ENCODE measurements around the gene MED31. TPM values are rescaled to one million over a fixed set of nuclear protein-coding genes. Genes with fewer than 3 reads are reported as not detected.

The MED31 gene
- total and polyA plus RNA-seq, 2 of the 13 experiments (the other 11 are each of a cell fraction or from before 2014, with no cell fraction given) = 19.0 to 20.9 TPM

- no TSS peak for BruUV-seq (replicated peaks)
- ChIA-PET POLR2A (no interaction called here), CTCF (ENCODE audit: low intra/inter-chr PET ratio, low total read pairs) (no interaction called here)
- no peaks in the 10 kb centered on the region for H4K20me1 ChIP-seq (ENCODE audit: insufficient read depth, low read length)
- ATAC-seq = no peak
- H3K4me2 ChIP-seq (ENCODE audit: low read depth, low read length) = no peak overlapping the region
- FAIRE-seq = no peak
- no peak overlapping the region for H3K9ac ChIP-seq (ENCODE audit: insufficient read depth, low read depth, low read length)
- H3K4me3 ChIP-seq (replicated peaks in 1 of 3; ENCODE audit: insufficient read depth in 1 of 3, low read depth in 2 of 3, low read length in 3 of 3) = no peak overlapping the region
- no peaks in the 10 kb centered on the region for H3K4me1 ChIP-seq (ENCODE audit: insufficient read depth, low read length)
- 94% methylated on average over 3 of the region's 3 CpGs for WGBS (ENCODE audit: low lambda C conversion rate)
- intact Hi-C loops (cut with micrococcal nuclease; ENCODE audit: unreplicated experiment) (no loop called here), in situ Hi-C loops (cut with HindIII; ENCODE audit: extremely low pct_ligation_motif_present, low pct_unique_long_range_greater_than_20kb) (no loop called here)
- DNase-seq (ENCODE audit: low spot score) = no peak
- H2AFZ ChIP-seq (ENCODE audit: low read length) = no peak overlapping the region
- H3K27me3 ChIP-seq (ENCODE audit: control insufficient read depth in 1 of 2, insufficient read depth in 2 of 2, low read length in 2 of 2) = no peaks in the 10 kb centered on the region
- no peak overlapping the region for H3K27ac ChIP-seq (ENCODE audit: extremely low read length, insufficient read depth, low read length)
- TF ChIP-seq TFDP2 (CRISPR knock-in tag; IDR thresholded peaks at IDR 0.05) = no peak
- no peak for TF ChIP-seq ASH2L (IDR thresholded peaks at IDR 0.05; ENCODE audit: insufficient read length, low read depth, low read length)
- no peak for TF ChIP-seq ETV5 (CRISPR knock-in tag; IDR thresholded peaks at IDR 0.05; ENCODE audit: borderline replicate concordance)
- no peak for TF ChIP-seq ZFYVE20 (CRISPR knock-in tag; IDR thresholded peaks at IDR 0.05; ENCODE audit: borderline replicate concordance, low read depth)
- TF ChIP-seq PBX2 (CRISPR knock-in tag; IDR thresholded peaks at IDR 0.05) = no peak
- TF ChIP-seq HOXD1 (CRISPR knock-in tag; IDR thresholded peaks at IDR 0.05) = no peak
- TF ChIP-seq ZIK1 (CRISPR knock-in tag; IDR thresholded peaks at IDR 0.05; ENCODE audit: borderline replicate concordance, low read depth) = no peak
- no peak for TF ChIP-seq BCL6 (CRISPR knock-in tag; IDR thresholded peaks at IDR 0.05)
- no peak for TF ChIP-seq SNAPC4 (CRISPR knock-in tag; IDR thresholded peaks at IDR 0.05)
- no peak for TF ChIP-seq SYNCRIP (IDR thresholded peaks at IDR 0.05; ENCODE audit: insufficient read depth, low read depth, low read length)
- no peak for TF ChIP-seq CCDC6 (CRISPR knock-in tag; IDR thresholded peaks at IDR 0.05)
- no peak for TF ChIP-seq HCFC1 (IDR thresholded peaks at IDR 0.05; ENCODE audit: low read depth, low read length)
- no peaks in the 10 kb centered on the region for H3K79me2 ChIP-seq (ENCODE audit: insufficient read depth, low read length)
- peaks cover 18 to 75% of the 10 kb centered on the region in 2 experiments; a peak in 4 of 5 replicates for H3K36me3 ChIP-seq (replicated peaks in 1 of 2; ENCODE audit: control insufficient read depth in 1 of 2, insufficient read depth in 2 of 2, low read length in 2 of 2)
- no peaks in the 10 kb centered on the region for H3K9me3 ChIP-seq (ENCODE audit: low read length)
These were observed 43.1 kb downstream of the MED31 start for GRCh38 chr17:6608321-6608720.

Data from HepG2 (cell line).